ENCODE measurements around the gene SH3RF3.

SH3RF3 gene

GRCh38 chr2:109266998-109267854 is 138.2 kb downstream of the SH3RF3 start:
- no peak for DNase-seq (ENCODE audit: low read depth)
- no peak for TF ChIP-seq CTCF (IDR thresholded peaks at IDR 0.05; ENCODE audit: control insufficient read depth, insufficient read depth, low read depth, low read length, missing control alignments)
- H3K4me3 ChIP-seq (ENCODE audit: control insufficient read depth, low read depth, low read length): no peak overlapping the region

- no peak for DNase-seq (ENCODE audit: low read depth)
- H3K4me3 ChIP-seq (ENCODE audit: control insufficient read depth, low read depth, low read length): no peak overlapping the region
- TF ChIP-seq CTCF (IDR thresholded peaks at IDR 0.05; ENCODE audit: control insufficient read depth, insufficient read depth, low read depth, low read length, missing control alignments): no peak
These were observed 139.9 kb downstream of the SH3RF3 start for GRCh38 chr2:109268916-109269315.

GRCh38 chr2:109269706-109270504 is 140.9 kb downstream of the SH3RF3 start:
- DNase-seq (ENCODE audit: low read depth): no peak
- no peak overlapping the region for H3K4me3 ChIP-seq (ENCODE audit: control insufficient read depth, low read depth, low read length)
- no peak for TF ChIP-seq CTCF (IDR thresholded peaks at IDR 0.05; ENCODE audit: control insufficient read depth, insufficient read depth, low read depth, low read length, missing control alignments)

GRCh38 chr2:109270505-109271312 is 141.7 kb downstream of the SH3RF3 start:
- DNase-seq (ENCODE audit: low read depth): no peak
- no peak overlapping the region for H3K4me3 ChIP-seq (ENCODE audit: control insufficient read depth, low read depth, low read length)
- no peak for TF ChIP-seq CTCF (IDR thresholded peaks at IDR 0.05; ENCODE audit: control insufficient read depth, insufficient read depth, low read depth, low read length, missing control alignments)

- TF ChIP-seq CTCF (IDR thresholded peaks at IDR 0.05; ENCODE audit: control insufficient read depth, insufficient read depth, low read depth, low read length, missing control alignments): no peak
- DNase-seq (ENCODE audit: low read depth): no peak
- H3K4me3 ChIP-seq (ENCODE audit: control insufficient read depth, low read depth, low read length): no peak overlapping the region
These were observed 142.9 kb downstream of the SH3RF3 start for GRCh38 chr2:109271920-109272319.

GRCh38 chr2:109272461-109272860 is 143.5 kb downstream of the SH3RF3 start:
- no peak for DNase-seq (ENCODE audit: low read depth)
- TF ChIP-seq CTCF (IDR thresholded peaks at IDR 0.05; ENCODE audit: control insufficient read depth, insufficient read depth, low read depth, low read length, missing control alignments): no peak
- no peak overlapping the region for H3K4me3 ChIP-seq (ENCODE audit: control insufficient read depth, low read depth, low read length)
